ENCODE measurements around the gene TCF3. TPM values are rescaled to one million over a fixed set of nuclear protein-coding genes. Genes with fewer than 3 reads are reported as not detected.
"Not testable (repeated sequence)": the region's sequence is repeated elsewhere in the genome, so short reads cannot be mapped to it uniquely, and the experiment has no call there.

TCF3 gene
- total RNA-seq, 1 donor from 2014 or later: 123 TPM

DNA sequence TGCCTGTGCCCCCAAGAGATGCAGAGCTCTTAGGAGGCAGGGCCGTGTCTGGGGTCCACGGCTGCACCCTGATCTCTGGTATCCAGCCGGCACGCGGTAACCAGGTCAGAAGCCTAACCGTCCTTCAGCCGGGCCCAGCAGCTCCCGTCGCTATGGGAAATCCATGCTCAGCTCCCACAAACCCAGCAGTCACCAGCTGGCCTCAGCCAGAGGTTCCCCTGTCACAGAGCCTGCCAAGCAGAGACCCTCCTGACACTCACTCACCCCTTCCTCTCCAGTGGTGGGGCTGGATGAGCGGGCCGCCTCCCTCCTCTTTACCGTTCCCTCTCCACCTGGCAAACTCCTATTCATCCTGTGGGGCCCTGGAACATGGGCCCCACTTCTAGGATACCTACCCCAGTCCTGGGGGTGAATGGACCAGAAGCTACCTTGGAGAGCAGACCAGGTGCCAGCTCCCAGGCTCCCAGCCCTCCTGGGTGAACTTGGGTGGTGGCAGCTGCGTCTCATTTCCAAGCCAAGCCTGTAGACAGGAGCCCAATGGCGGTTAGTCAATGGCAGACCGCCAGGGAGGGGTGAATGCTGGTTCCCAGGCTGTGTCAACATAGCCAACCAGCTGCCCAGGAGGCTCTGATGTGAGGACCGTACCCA lies 21.4 kb upstream of the TCF3 start:
- peaks cover 82% of the 10 kb centered on the region for H3K27me3 ChIP-seq (ENCODE audit: control insufficient read depth, insufficient read depth, low read length)
- TF ChIP-seq, protein P1, sequence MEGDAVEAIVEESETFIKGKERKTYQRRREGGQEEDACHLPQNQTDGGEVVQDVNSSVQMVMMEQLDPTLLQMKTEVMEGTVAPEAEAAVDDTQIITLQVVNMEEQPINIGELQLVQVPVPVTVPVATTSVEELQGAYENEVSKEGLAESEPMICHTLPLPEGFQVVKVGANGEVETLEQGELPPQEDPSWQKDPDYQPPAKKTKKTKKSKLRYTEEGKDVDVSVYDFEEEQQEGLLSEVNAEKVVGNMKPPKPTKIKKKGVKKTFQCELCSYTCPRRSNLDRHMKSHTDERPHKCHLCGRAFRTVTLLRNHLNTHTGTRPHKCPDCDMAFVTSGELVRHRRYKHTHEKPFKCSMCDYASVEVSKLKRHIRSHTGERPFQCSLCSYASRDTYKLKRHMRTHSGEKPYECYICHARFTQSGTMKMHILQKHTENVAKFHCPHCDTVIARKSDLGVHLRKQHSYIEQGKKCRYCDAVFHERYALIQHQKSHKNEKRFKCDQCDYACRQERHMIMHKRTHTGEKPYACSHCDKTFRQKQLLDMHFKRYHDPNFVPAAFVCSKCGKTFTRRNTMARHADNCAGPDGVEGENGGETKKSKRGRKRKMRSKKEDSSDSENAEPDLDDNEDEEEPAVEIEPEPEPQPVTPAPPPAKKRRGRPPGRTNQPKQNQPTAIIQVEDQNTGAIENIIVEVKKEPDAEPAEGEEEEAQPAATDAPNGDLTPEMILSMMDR (IDR thresholded peaks at IDR 0.05; ENCODE audit: insufficient read depth, low read length, poor library complexity, severe bottlenecking): no peak
- no peaks in the 10 kb centered on the region for H3K36me3 ChIP-seq (ENCODE audit: control insufficient read depth, insufficient read depth, low read length)
- no peak overlapping the region for H3K4me3 ChIP-seq (ENCODE audit: low read depth, low read length)
- DNase-seq (ENCODE audit: low read depth): no peak

DNA sequence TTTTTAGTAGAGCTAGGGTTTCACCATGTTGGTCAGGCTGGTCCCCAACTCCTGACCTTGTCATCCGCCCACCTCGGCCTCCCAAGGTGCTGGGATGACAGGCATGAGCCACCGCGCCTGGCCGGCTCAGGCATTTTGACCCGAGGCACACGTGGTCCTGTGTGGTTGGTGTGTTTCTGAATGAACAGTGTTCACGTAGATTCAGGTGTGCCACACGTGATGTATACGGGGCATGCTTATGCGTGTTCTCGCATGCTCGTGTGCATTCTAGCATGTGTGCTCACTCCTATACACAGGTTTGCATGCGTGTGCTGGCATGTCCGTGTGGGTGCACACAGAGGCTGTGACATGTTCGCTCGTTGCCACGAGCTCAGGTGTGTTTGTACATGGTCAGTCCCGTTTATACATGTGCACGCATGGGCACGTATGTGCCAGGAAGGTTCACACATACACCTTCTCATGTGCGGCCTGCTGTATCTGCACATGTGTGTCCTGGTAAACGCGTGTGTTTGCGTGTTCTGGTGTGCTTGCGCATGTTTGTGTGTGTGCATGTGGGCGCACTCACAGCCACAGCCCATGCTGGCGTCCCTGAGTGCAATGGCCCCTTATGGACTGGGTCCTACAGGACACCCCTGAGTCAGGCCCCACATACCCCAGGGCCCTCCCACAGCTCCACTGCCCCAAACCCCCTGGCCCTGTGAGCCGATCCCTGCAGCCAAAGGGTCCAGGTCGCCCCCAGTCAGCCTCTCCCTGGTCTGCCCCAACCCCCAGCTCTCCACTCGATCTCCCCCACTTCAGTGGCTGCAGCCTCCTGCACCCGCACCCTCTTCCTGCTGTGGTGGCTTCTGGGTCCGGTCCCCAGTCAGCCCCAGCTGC lies 20.6 kb upstream of the TCF3 start:
- Histone ChIP-seq H3K36me3 (ENCODE audit: control insufficient read depth, insufficient read depth, low read length) (no peaks in the 10 kb centered on the region), H3K4me3 (ENCODE audit: low read depth, low read length) (no peak overlapping the region), H3K27me3 (ENCODE audit: control insufficient read depth, insufficient read depth, low read length) (peaks cover 87% of the 10 kb centered on the region)
- TF ChIP-seq, protein P1 (IDR thresholded peaks at IDR 0.05; ENCODE audit: insufficient read depth, low read length, poor library complexity, severe bottlenecking): no peak
- no peak for DNase-seq (ENCODE audit: low read depth)

DNA sequence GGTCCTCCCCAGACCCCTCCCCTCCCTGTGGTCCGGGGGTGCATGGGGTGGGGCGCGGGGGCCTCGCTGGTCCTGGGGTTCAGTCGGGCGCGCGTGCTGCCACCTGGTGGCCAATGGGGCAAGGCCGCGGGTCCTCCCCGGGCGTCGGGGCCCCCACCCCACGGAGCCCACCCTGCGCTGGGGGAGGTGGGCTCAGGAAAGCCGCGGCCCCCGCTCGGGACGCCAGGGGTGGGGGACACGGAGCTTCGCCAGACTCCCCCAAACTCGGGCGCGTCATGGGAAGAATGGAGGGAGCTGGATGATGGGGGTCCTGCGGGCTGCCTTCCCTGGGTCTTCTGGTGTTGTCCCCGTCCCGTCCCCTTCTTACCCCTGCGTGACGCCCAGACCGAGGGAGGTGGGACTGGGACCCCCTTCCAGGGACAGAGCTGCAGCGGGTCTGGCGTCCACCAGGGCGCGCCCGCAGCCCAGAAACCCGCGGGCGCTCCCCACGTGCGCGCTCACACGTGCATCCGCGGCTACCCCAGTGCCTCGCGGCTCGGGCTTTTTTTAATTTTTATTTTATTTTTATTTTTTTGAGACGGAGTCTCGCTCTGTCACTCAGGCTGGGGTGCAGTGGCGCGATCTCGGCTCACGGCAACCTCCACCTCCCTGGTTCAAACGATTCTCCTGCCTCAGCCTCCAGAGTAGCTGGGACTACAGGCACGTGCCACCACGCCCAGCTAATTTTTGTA lies 19.8 kb upstream of the TCF3 start:
- H3K36me3 ChIP-seq (ENCODE audit: control insufficient read depth, insufficient read depth, low read length): no peaks in the 10 kb centered on the region
- TF ChIP-seq, protein P1 (IDR thresholded peaks at IDR 0.05; ENCODE audit: insufficient read depth, low read length, poor library complexity, severe bottlenecking): peak; percentile 85
- no peak overlapping the region for H3K4me3 ChIP-seq (ENCODE audit: low read depth, low read length)
- peaks cover 87% of the 10 kb centered on the region for H3K27me3 ChIP-seq (ENCODE audit: control insufficient read depth, insufficient read depth, low read length)
- DNase-seq (ENCODE audit: low read depth): no peak

DNA sequence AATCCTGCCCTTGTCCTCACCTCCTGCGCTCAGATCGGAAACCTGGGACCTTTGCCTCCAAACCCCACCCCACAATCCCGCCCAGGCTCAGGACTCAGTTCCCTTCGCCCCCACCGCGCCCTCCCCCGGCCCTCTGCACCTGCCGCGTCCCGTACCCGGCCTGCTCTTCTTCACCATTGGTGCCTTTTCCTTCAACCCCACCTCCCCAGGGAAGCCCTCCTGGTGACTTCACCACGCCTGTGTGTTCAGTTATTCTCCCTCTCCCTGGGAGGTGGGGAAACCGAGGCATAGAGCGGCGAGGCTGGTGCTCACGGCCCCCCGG lies 19.3 kb upstream of the TCF3 start:
- H3K4me3 ChIP-seq (ENCODE audit: low read depth, low read length): no peak overlapping the region
- H3K36me3 ChIP-seq (ENCODE audit: control insufficient read depth, insufficient read depth, low read length): no peaks in the 10 kb centered on the region
- no peak for DNase-seq (ENCODE audit: low read depth)
- TF ChIP-seq, protein P1 (IDR thresholded peaks at IDR 0.05; ENCODE audit: insufficient read depth, low read length, poor library complexity, severe bottlenecking): no peak
- peaks cover 84% of the 10 kb centered on the region for H3K27me3 ChIP-seq (ENCODE audit: control insufficient read depth, insufficient read depth, low read length)

DNA sequence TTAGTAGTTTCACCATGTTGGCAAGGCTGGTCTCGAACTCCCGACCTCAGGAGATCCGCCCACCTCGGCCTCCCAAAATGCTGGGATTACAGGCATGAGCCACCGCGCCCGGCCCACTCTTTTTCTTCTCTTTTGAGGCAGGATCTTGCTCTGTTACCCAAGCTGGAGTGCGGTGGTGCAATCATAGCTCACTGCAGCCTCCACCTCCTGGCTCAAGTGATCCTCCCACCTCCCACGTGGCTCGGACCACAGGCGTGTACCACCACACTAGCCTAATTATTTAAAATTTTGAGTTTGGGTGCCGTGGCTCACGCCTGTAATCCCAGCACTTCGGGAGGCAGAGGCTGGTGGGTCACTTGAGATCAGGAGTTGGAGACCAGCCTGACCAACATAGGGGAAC lies 18.3 kb upstream of the TCF3 start:
- H3K27me3 ChIP-seq (ENCODE audit: control insufficient read depth, insufficient read depth, low read length): peaks cover 78% of the 10 kb centered on the region
- H3K36me3 ChIP-seq (ENCODE audit: control insufficient read depth, insufficient read depth, low read length); DNase-seq (ENCODE audit: low read depth); H3K4me3 ChIP-seq (ENCODE audit: low read depth, low read length): not testable (repeated sequence)
